A204.1 (cell line): ENCODE results near the gene PLBD2.

Experiments used
- FAIRE-seq: peaks from 2 replicates; lab custom pipeline; 2012; peaks lifted over from hg19 to GRCh38; lab: Jason Lieb, UNC

The PLBD2 gene

GRCh38 chr12:113420996-113421595 is 62.7 kb downstream of the PLBD2 start:
- FAIRE-seq, result no peak

DNA sequence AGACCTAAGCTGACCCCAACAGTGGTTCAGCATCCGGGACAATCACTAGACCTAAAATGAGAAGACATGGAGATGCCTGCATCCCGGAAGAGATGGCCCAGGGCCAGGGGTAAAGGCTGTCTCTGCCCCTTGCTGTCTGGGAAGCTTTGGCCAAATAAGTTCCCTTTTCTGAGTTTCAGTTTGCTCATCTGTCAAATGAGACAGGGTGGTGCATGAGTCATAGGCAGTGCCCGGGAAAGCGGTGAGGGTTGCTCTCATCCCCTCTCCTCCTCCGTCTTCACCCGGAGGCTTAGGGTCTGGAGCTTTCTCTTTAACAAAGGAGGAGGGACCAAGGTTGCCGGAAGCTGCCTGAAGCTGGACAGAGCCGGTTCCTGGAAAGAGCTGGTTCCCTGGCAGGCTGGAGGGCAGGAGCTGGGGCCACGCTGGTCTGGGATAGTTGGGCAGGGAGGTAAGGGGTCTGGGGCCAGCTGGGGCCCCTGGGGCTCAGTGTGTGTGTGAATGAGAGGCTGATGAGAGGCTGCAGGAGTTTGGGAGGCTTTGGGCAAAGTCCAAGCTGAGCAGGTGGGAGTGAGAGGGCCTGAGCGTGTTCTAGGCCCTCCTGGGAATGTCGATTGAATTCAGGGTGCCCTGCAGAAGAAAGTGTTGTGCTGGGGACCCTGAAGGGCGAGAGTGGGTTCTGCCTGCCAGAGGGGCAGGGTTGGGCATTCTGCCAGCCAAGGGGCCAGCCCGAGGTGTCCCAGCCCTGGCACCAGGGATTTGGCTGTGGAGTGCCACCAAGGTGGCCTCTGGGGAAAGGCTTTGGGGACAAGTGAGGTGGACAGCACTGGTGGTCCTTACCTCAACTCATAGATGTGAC is 63.9 kb downstream of the PLBD2 start, which contains the start of gene SDSL:
Gene SDSL (plus strand): TSS at position 351 of the 856 bp plus-strand sequence. CDS start 5,603 bp downstream, outside the sequence.
- FAIRE-seq, result no peak

GRCh38 chr12:113422886-113423669 is 64.7 kb downstream of the PLBD2 start:
- FAIRE-seq, result no peak

DNA sequence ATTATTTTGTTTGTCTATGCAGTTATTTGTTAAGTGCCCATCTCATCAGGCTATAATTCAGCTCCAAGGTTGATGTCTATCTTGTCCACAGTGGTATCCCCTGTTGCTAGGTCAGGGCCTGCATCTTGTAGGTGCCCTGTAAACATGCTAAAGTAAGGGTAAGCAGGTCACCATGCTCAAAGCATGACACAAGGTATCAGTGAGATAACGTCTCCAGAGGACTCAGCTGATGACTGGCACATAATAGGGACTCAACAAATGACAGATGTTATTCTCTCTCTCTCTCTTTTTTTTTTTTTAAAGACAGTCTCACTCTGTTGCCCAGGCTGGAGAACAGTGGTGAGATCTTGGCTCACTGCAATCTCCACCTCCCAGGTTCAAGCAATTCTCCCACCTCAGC is 66.1 kb downstream of the PLBD2 start:
- no peak for FAIRE-seq

- FAIRE-seq, result no peak
These were observed 66.8 kb downstream of the PLBD2 start for GRCh38 chr12:113424915-113425823.

- FAIRE-seq, result no peak
These were observed 67.6 kb downstream of the PLBD2 start for GRCh38 chr12:113425960-113426453.

DNA sequence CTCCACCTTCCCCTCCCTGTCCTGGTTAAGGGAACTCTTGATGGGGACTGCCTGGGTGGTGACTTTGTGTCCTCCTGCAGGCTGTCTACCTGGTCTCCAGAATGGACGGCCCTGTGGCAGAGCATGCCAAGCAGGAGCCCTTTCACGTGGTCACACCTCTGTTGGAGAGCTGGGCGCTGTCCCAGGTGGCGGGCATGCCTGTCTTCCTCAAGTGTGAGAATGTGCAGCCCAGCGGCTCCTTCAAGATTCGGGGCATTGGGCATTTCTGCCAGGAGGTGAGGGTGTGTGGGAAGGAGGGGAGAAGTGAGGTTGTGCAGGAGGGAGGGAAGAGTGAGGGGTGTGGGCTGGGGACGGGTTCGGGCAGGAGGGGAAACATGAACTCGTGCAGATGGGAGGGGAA is 69.5 kb downstream of the PLBD2 start:
- FAIRE-seq, result no peak

- no peak for FAIRE-seq
These were observed 70.1 kb downstream of the PLBD2 start for GRCh38 chr12:113428482-113428881.

GRCh38 chr12:113432986-113433385 is 74.6 kb downstream of the PLBD2 start:
- no peak for FAIRE-seq

- FAIRE-seq, result no peak
These were observed 77.0 kb downstream of the PLBD2 start for GRCh38 chr12:113435367-113435766.

- FAIRE-seq, result no peak
These were observed 78.2 kb downstream of the PLBD2 start for GRCh38 chr12:113436586-113436985.

DNA sequence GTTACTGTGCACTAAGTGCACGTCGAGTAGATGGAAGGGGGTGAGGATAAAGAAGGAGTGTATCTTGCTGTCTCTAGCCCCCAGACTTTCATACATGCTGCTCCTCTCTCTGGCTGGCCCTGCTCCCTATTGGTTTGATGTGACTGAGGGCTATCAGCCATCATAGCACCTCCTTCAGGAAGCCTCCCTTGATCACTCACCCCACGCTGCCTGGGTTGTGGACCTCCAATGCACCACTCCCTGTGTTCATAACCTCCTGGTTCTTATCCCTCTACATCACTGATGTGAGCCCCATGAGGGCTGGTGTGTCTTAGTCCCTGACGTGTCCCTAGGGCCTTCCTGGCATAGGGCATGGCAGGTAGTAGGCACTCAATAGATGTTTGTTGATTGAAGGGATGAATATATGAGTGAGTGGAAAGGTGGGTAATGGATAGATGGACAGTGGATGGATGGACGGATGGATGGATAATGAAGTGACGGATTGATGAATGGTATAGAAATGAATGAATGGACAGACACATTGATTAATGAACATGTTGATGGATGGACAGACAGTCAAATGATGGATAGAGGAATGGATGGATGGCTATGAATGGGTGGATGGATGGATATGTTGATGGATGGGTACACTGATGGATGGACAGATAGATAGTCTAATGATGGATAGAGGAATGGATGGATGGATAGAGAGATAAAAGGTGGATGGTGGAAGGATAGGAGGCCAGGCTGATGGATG is 78.8 kb downstream of the PLBD2 start:
- no peak for FAIRE-seq

DNA sequence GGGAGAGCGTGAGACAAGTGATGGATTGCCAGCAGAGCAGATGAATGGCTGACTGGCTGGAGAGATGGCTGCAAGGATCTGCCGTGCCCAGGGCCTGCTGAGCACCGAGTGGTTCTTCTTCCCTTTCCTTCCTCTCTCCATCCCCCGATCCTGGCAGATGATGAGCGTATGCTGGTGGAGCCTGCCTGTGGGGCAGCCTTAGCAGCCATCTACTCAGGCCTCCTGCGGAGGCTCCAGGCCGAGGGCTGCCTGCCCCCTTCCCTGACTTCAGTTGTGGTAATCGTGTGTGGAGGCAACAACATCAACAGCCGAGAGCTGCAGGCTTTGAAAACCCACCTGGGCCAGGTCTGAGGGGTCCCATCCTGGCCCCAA is 79.3 kb downstream of the PLBD2 start:
- FAIRE-seq, result no peak

DNA sequence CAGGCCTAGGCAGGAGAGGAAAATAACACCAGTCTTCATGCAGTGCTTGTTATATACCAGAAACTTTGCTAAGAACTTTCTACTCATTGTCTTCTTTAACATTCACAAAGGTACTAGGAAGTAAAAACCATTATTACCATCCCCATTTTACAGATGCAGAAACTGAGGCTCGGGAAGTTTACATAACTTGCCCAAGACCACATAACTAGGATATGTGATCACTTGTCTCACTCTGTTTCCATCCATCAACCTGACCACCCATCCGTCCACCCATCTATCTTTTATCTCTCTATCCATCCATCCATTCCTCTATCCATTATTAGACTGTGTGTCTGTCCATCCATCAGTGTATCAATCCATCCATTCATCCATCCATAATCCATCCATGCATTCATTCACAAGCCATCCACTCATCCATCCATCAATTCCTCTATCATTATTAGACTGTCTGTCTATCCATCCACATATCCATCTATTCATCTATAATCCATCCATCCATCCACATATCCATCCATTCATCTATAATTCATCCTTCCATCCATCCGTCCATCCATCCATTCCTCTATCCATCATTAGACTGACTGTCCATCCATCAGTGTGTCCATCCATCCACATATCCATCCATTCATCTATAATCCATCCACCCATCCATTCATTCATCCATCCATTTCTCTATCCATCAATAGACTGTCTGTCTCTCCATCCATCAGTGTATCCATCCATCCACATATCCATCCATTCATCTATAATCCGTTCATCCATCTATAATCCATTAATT is 80.3 kb downstream of the PLBD2 start:
- no peak for FAIRE-seq

DNA sequence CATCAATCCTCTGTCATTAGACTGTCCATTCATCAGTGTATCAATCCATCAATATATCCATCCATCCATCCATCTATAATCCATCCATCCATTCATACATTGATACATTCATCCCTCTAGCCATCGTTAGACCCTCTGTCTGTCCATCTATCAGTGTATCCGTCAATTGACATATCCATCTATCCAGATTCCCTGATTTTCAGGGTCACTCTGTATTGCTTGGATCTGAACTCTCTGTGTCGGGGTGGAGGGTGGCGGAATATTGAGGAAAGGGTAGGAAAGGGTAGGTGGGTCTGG is 80.9 kb downstream of the PLBD2 start:
- FAIRE-seq, result no peak

GRCh38 chr12:113439606-113440030 is 81.2 kb downstream of the PLBD2 start:
- no peak for FAIRE-seq

GRCh38 chr12:113440336-113440735 is 81.9 kb downstream of the PLBD2 start:
- FAIRE-seq, result no peak
